ENCODE data around the gene BTK. TPM values are rescaled to one million over a fixed set of nuclear protein-coding genes. Genes with fewer than 3 reads are reported as not detected.

The BTK gene
- total RNA-seq, 4 donors from 2014 or later = 0.75 to 1.5 (median 1.00) TPM; not detected in 1

GRCh38 chrX:101369687-101370086 is 16.3 kb downstream of the BTK start:
- in situ Hi-C loops (cut with MboI; ENCODE audit: low sequenced_read_pairs in 4 of 4) = no loop called here
- TF ChIP-seq POLR2A (IDR thresholded peaks at IDR 0.05) = no peak
- TF ChIP-seq, protein P1, sequence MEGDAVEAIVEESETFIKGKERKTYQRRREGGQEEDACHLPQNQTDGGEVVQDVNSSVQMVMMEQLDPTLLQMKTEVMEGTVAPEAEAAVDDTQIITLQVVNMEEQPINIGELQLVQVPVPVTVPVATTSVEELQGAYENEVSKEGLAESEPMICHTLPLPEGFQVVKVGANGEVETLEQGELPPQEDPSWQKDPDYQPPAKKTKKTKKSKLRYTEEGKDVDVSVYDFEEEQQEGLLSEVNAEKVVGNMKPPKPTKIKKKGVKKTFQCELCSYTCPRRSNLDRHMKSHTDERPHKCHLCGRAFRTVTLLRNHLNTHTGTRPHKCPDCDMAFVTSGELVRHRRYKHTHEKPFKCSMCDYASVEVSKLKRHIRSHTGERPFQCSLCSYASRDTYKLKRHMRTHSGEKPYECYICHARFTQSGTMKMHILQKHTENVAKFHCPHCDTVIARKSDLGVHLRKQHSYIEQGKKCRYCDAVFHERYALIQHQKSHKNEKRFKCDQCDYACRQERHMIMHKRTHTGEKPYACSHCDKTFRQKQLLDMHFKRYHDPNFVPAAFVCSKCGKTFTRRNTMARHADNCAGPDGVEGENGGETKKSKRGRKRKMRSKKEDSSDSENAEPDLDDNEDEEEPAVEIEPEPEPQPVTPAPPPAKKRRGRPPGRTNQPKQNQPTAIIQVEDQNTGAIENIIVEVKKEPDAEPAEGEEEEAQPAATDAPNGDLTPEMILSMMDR (IDR thresholded peaks at IDR 0.05 in 4 of 5, conservative IDR thresholded peaks at IDR 0.05 in 1 of 5) = no peak

GRCh38 chrX:101368800-101369199 is 17.2 kb downstream of the BTK start:
- no peak for TF ChIP-seq POLR2A (IDR thresholded peaks at IDR 0.05)
- TF ChIP-seq, protein P1 (IDR thresholded peaks at IDR 0.05 in 4 of 5, conservative IDR thresholded peaks at IDR 0.05 in 1 of 5) = no peak
- ATAC-seq = no peak
- H3K4me1 ChIP-seq = no peaks in the 10 kb centered on the region
- no peak overlapping the region for H3K4me3 ChIP-seq
- intact Hi-C loops (cut with DNase I; ENCODE audit: low total_unique reads) = no loop called here
- H3K27me3 ChIP-seq = no peaks in the 10 kb centered on the region
- H3K27ac ChIP-seq = no peak overlapping the region
- H3K9me3 ChIP-seq = no peaks in the 10 kb centered on the region
- in situ Hi-C loops (cut with MboI; ENCODE audit: low sequenced_read_pairs in 4 of 4) = no loop called here
- no peaks in the 10 kb centered on the region for H3K36me3 ChIP-seq
- DNase-seq = no peak

More at GRCh38 chrX:101369687-101370086, 16.3 kb downstream of the BTK start:
- no peaks in the 10 kb centered on the region for H3K36me3 ChIP-seq
- no peak overlapping the region for H3K27ac ChIP-seq
- H3K4me3 ChIP-seq = no peak overlapping the region
- DNase-seq = no peak
- no peak for ATAC-seq
- intact Hi-C loops (cut with DNase I; ENCODE audit: low total_unique reads) = no loop called here
- H3K27me3 ChIP-seq = no peaks in the 10 kb centered on the region
- no peaks in the 10 kb centered on the region for H3K4me1 ChIP-seq
- no peaks in the 10 kb centered on the region for H3K9me3 ChIP-seq

- Histone ChIP-seq H3K27me3 (peaks cover 0 to 3% (median 0%) of the 10 kb centered on the region in 3 donors), H3K9me3 (no peaks in the 10 kb centered on the region), H3K4me1 (no peaks in the 10 kb centered on the region), H3K36me3 (no peaks in the 10 kb centered on the region), H3K4me3 (no peak overlapping the region), H3K27ac (no peak overlapping the region)
- TF ChIP-seq, protein P1 (IDR thresholded peaks at IDR 0.05 in 4 of 5, conservative IDR thresholded peaks at IDR 0.05 in 1 of 5) = no peak
- no peak for TF ChIP-seq POLR2A (IDR thresholded peaks at IDR 0.05)
- intact Hi-C loops (cut with DNase I; ENCODE audit: low total_unique reads) (no loop called here), in situ Hi-C loops (cut with MboI; ENCODE audit: low sequenced_read_pairs in 4 of 4) (no loop called here)
- DNase-seq (no peak), ATAC-seq (no peak)
These were observed 20.6 kb downstream of the BTK start for GRCh38 chrX:101365301-101365795.

DNA sequence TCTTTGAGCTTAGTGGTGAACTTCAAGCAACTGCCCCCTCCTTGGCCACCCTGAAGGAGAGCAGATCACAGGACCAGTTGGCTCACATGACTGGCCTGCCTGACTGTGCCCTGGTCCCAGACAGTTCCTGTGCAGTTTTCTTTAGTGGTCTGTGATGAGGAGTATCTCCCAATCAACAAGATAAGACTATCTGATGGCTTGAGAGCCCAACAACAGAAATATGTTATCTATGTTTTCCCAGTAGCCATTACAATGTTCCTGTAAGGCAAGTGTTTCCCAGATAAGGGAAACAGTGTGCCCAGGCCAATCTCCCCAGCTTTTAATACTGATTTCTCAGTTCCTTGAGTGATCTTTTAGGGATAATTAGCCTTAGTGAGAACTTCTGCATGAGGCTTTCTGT is 23.2 kb downstream of the BTK start:
- TF ChIP-seq, protein P1 (IDR thresholded peaks at IDR 0.05 in 4 of 5, conservative IDR thresholded peaks at IDR 0.05 in 1 of 5) = no peak
- no peak for TF ChIP-seq POLR2A (IDR thresholded peaks at IDR 0.05)
- no peak overlapping the region for H3K4me3 ChIP-seq
- intact Hi-C loops (cut with DNase I; ENCODE audit: low total_unique reads) (no loop called here), in situ Hi-C loops (cut with MboI; ENCODE audit: low sequenced_read_pairs in 4 of 4) (no loop called here)
- no peak overlapping the region for H3K27ac ChIP-seq
- DNase-seq = no peak
- H3K27me3 ChIP-seq = peaks cover 0 to 3% (median 0%) of the 10 kb centered on the region in 3 donors
- no peaks in the 10 kb centered on the region for H3K36me3 ChIP-seq
- no peak for ATAC-seq
- no peaks in the 10 kb centered on the region for H3K4me1 ChIP-seq
- H3K9me3 ChIP-seq = no peaks in the 10 kb centered on the region

DNA sequence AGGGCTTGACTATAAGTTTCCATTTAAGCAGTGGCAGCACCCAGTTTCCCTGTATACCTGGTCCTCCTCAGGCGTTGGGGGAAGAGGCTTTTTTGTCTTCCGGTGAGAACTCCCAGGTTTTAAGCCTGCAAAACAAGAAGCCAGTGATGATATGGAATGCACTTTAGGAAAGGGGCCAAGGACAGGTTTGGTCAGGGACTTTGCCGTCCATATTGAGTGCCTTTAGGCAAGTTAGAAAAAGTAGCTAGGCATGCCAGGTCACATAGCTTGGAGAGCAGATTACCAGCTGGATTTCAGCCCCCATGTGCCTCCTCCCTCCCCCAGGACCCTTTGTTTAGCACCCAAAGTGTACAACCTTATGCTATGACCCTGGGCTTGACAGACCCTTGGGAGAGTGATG is 23.9 kb downstream of the BTK start:
- in situ Hi-C loops (cut with MboI; ENCODE audit: low sequenced_read_pairs in 4 of 4) = no loop called here
- H3K27ac ChIP-seq = no peak overlapping the region
- TF ChIP-seq, protein P1 (IDR thresholded peaks at IDR 0.05 in 4 of 5, conservative IDR thresholded peaks at IDR 0.05 in 1 of 5) = no peak
- no peak for TF ChIP-seq POLR2A (IDR thresholded peaks at IDR 0.05)
- H3K27me3 ChIP-seq = peaks cover 0 to 3% (median 0%) of the 10 kb centered on the region in 3 donors
- ATAC-seq (no peak), DNase-seq (no peak)
- no peaks in the 10 kb centered on the region for H3K36me3 ChIP-seq
- no peaks in the 10 kb centered on the region for H3K4me1 ChIP-seq
- no peak overlapping the region for H3K4me3 ChIP-seq
- H3K9me3 ChIP-seq = no peaks in the 10 kb centered on the region
- intact Hi-C loops (cut with DNase I; ENCODE audit: low total_unique reads) = no loop called here

Measured in gastrocnemius medialis (tissue), 4 donors.